Immature natural killer cell (primary cell): ENCODE measurements around the gene ACAN. TPM values are rescaled to one million over a fixed set of nuclear protein-coding genes. Genes with fewer than 3 reads are reported as not detected.

Experiments
- DNase-seq, 3 donors: peaks; one replicate each; pipeline ENCODE4 v3.0.0; 2022; ENCODE audit warnings: mixed read lengths in 1 of 3
- H3K27ac Mint-ChIP-seq, 6 donors: one replicate each; pipeline ENCODE4 v1.8.0; 2020; ENCODE audit warnings: mixed read lengths in 6 of 6, mild to moderate bottlenecking in 5 of 6, inconsistent platforms in 4 of 6, moderate library complexity in 3 of 6
- H3K27me3 Mint-ChIP-seq, 3 donors: one replicate each; pipeline ENCODE4 v1.8.0; 2020 to 2021; ENCODE audit warnings: low read depth in 3 of 3, mild to moderate bottlenecking in 3 of 3, mixed read lengths in 3 of 3, moderate library complexity in 3 of 3, inconsistent platforms in 1 of 3
- H3K36me3 Mint-ChIP-seq, 3 donors: one replicate each; pipeline ENCODE4 v1.8.0; 2020; ENCODE audit warnings: mixed read lengths in 3 of 3, inconsistent platforms in 2 of 3, mild to moderate bottlenecking in 2 of 3
- H3K4me1 Mint-ChIP-seq, 2 donors: one replicate each; pipeline ENCODE4 v1.8.0; 2020; ENCODE audit warnings: inconsistent platforms in 2 of 2, mild to moderate bottlenecking in 2 of 2, mixed read lengths in 2 of 2, moderate library complexity in 1 of 2
- H3K4me3 Mint-ChIP-seq, 5 donors: one replicate each; pipeline ENCODE4 v1.8.0; 2020; ENCODE audit warnings: mild to moderate bottlenecking in 5 of 5, mixed read lengths in 5 of 5, inconsistent platforms in 3 of 5, moderate library complexity in 3 of 5
- H3K9me3 Mint-ChIP-seq, 6 donors: one replicate each; pipeline ENCODE4 v1.8.0; 2020; ENCODE audit warnings: mild to moderate bottlenecking in 6 of 6, mixed read lengths in 6 of 6, inconsistent platforms in 4 of 6, moderate library complexity in 3 of 6
- polyA plus RNA-seq, 3 donors: library from polyadenylated mRNA; unstranded; fragments of 300-500 nt; fragmentation: Illumina TruSeq; gene quantifications; one replicate each; pipeline ENCODE4 v1.2.3, GENCODE V29; 2021

ACAN gene
- polyA plus RNA-seq, 3 donors from 2014 or later = not detected

DNA sequence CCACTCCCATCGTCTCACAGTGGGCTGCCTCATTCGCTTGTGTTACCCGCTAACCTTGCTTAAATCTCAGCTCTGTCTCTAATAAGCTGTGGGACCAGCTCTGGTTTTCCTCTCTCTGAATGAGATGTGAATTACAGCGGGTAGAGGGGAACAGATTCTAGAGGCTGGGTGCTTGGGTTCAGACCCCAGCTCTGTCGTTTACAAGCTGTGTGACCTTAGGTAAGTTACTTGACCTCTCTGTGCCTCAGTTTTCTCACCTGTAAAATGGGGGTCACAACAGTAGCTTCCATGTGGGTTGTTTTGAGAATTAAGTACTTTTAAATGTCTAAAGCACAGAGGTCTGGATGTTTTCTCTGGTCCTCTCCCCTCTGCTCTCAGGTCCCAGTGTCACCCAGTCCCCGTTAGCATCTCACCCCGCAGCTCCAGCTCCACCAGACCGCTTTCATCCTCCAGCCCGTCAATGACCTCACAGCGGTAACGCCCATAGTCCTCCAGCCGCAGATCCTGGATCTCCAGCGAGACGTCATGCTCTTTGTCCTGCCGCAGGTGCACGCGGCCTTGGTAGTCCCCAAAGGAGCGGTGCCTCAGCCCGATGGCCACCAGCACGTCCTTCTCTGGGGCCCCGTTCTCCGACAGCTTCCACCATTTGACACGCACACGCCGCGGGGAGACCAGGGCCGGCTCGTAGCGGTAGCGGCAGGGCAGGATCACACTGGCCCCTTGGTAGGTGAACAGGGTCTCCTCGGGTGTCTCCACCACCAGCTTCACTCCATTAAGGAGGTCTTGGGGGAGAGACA lies 77.9 kb downstream of the ACAN start:
- Mint-ChIP-seq H3K27me3 (peaks cover 0 to 2% (median 2%) of the 10 kb centered on the region in 3 donors), H3K36me3 (peaks cover 0 to 7% (median 0%) of the 10 kb centered on the region in 3 donors), H3K4me3 (no peak overlapping the region), H3K9me3 (no peaks in the 10 kb centered on the region), H3K4me1 (no peaks in the 10 kb centered on the region), H3K27ac (no peak overlapping the region)
- no peak for DNase-seq

DNA sequence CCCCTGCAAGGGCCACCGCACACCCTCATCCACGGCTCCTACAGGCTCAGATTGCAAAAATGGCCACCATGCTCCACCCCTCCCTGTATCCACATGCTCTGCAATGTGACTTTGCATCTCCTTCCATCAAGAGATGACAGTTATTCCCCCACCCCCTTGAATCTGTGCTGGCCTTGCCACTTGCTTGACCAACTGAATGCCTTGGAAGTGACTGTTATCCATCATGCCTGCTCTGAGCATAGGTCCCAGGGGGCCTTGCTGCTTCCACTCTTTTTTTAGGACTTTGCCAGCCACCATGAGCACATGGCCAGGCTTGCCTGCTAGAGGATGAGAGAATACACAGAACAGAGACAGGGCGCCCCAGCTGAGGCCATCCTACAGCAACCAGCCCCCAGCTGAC lies 78.5 kb downstream of the ACAN start:
- no peaks in the 10 kb centered on the region for H3K9me3 Mint-ChIP-seq
- H3K4me1 Mint-ChIP-seq = no peaks in the 10 kb centered on the region
- H3K27ac Mint-ChIP-seq = no peak overlapping the region
- no peak overlapping the region for H3K4me3 Mint-ChIP-seq
- no peak for DNase-seq
- peaks cover 0 to 7% (median 0%) of the 10 kb centered on the region in 3 donors for H3K36me3 Mint-ChIP-seq
- H3K27me3 Mint-ChIP-seq = peaks cover 0 to 2% (median 2%) of the 10 kb centered on the region in 3 donors

DNA sequence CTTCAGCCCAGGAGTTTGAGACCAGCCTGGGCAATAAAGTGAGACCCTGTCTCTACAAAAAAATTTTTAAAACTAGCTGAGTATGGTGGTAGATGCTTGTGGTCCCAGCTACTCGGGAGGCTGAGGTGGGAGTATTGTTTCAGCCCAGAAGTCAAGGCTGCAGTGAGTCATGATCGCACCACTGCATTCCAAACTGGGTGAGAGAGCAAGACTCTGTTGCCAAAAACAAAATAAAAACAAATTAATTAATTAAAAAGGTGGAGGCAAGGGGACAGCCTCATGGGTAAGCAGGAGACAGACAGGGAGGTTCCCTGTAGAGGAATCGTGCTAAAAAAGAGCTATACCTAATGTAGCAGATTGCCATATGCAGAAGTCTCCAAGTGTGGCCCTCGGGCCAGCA lies 79.5 kb downstream of the ACAN start:
- DNase-seq = no peak
- H3K4me1 Mint-ChIP-seq = no peaks in the 10 kb centered on the region
- peaks cover 0 to 7% (median 0%) of the 10 kb centered on the region in 3 donors for H3K36me3 Mint-ChIP-seq
- peaks cover 0 to 2% (median 2%) of the 10 kb centered on the region in 3 donors for H3K27me3 Mint-ChIP-seq
- H3K4me3 Mint-ChIP-seq = no peak overlapping the region
- no peaks in the 10 kb centered on the region for H3K9me3 Mint-ChIP-seq
- no peak overlapping the region for H3K27ac Mint-ChIP-seq

DNA sequence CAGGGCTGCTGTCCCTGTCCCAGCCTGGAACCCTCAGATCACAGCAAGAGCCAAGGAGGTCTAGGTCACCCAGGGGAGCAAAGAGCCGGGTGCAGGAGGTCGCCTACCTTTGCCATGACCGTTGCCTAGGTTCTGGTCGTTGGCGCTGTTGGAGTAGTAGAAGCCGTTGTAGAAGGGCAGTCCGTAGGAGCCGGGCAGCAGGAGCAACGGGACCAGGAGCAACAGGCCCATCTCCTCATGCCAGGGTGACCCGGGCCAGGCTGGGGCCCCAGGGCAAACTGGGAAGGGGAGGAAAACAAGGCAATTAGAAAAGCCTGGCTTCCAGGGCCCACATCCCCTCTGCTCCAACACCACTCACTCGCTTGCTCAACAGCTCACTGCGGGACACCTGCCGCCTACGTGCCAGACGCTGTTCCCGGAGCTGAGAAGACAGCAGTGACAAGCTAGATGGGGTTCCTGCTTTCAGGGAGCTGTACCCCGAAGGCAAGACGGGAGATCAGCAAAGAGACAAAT lies 83.9 kb downstream of the ACAN start:
- Mint-ChIP-seq H3K27ac (no peak overlapping the region), H3K4me1 (no peaks in the 10 kb centered on the region), H3K36me3 (peaks cover 0 to 7% (median 0%) of the 10 kb centered on the region in 3 donors), H3K4me3 (no peak overlapping the region), H3K27me3 (peaks cover 0 to 2% (median 0%) of the 10 kb centered on the region in 3 donors), H3K9me3 (no peaks in the 10 kb centered on the region)
- no peak for DNase-seq

DNA sequence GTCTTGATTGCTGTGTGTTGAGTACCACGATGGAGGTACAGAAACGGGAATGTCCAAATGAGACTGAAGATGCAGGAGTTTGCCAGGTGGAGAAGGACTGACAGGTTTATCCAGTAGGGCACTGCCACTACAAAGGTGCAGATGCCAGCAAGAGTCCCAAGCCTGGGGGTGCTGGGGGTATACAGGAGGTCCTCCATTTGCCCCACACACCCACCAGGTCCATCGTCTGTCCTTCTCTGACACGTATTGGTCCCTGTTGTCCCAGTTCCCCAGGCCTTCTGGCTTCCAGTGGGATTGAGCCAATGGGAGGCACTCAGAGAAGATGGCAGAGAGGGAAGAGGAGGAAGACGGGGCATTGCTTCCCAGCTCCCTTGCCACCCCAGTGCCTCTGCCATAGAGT lies 85.5 kb downstream of the ACAN start:
- no peaks in the 10 kb centered on the region for H3K9me3 Mint-ChIP-seq
- peaks cover 0 to under 1% of the 10 kb centered on the region in 2 donors for H3K4me1 Mint-ChIP-seq
- no peak overlapping the region for H3K27ac Mint-ChIP-seq
- no peak overlapping the region for H3K4me3 Mint-ChIP-seq
- H3K27me3 Mint-ChIP-seq = peaks cover 3 to 7% (median 5%) of the 10 kb centered on the region in 3 donors
- peaks cover 0 to 7% (median 0%) of the 10 kb centered on the region in 3 donors for H3K36me3 Mint-ChIP-seq
- DNase-seq = no peak

DNA sequence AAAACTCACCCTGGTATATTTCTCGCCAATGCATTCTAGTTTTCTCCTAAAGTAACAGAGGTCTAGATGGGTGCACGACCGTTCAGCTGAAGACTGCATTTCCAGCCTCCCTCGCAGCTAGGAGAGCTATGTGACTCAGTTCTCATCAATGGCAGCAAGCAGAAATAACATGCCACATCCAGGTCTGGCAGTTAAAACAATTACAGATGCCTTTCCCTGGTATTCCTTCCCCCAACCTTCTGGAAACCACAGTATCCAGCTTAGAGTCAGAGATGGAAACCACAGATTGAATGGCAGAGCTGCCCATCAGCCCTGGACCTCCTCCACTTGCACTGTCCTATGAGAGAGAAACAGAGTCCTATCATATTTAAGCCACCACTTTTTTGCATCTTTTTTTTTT lies 87.3 kb downstream of the ACAN start:
- no peaks in the 10 kb centered on the region for H3K9me3 Mint-ChIP-seq
- peaks cover 10% of the 10 kb centered on the region in 2 donors for H3K4me1 Mint-ChIP-seq
- no peak overlapping the region for H3K4me3 Mint-ChIP-seq
- no peak overlapping the region for H3K27ac Mint-ChIP-seq
- peaks cover 3 to 14% (median 5%) of the 10 kb centered on the region in 3 donors for H3K27me3 Mint-ChIP-seq
- no peaks in the 10 kb centered on the region for H3K36me3 Mint-ChIP-seq
- no peak for DNase-seq

DNA sequence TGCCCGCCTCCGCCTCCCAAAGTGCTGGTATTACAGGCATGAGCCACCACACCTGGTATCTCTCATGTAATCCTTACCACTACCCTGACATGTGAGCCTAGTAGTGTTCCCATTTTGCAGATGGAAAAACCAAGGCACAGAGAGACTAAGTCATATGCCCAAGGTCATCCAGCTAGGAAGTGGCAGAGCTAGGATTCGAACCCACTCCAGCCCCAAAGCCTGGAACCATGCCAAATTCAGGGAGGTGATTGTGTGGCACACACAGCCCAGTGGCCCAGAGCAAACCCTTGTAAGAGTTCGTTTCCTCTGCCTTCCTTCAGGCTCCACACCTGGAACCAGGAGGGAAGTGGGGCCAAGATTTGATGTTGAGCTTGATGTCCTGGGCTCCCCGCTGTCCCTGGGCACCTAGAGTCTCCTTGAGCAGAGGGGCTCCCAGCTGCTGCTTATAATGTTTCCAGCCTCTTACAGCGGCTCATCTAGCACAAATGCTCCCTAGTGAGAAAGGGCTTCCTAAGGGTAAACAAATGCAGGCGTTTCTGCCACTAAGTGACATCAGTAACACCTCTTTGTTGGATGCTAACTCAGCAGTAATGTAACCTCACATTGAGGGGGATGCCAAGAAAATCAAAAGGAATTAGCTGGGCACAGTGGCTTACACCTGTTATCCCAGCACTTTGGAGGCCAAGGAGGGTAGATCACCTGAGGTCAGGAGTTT lies 88.5 kb downstream of the ACAN start:
- Mint-ChIP-seq H3K27ac (no peak overlapping the region), H3K4me1 (peaks cover 13% of the 10 kb centered on the region in 2 donors), H3K36me3 (no peaks in the 10 kb centered on the region), H3K27me3 (peaks cover 3 to 14% (median 6%) of the 10 kb centered on the region in 3 donors), H3K4me3 (no peak overlapping the region), H3K9me3 (no peaks in the 10 kb centered on the region)
- DNase-seq = no peak

DNA sequence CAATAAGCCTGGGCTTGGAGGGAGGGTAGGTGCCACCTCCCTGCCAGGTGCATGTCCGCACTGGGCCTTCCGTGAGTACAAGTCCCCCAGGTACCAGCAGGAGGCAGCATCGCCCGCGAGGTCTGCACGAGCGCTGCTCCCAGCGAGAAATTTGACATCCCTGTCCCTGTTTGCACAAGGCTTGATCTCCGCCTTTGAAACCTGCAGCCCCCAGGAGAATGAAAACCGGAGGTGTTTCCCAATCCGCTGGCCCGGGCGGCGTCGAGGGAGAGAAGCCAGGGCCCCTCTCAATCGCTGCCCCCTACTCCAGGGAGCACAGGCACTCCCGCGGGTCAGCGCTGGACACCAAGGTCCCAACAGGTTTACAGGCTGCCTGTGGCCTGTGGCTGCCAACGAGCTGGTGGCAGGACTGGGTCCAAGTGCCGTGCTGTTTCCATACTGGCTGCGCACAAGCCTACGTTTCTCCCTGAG lies 91.1 kb downstream of the ACAN start:
- peak; percentile 29 to 48 (median 46) for DNase-seq
- H3K4me3 Mint-ChIP-seq = peak overlapping the region; percentile 74 to 84 (median 81)
- H3K4me1 Mint-ChIP-seq = peaks cover 13% of the 10 kb centered on the region in 2 donors
- peaks cover 6 to 12% (median 7%) of the 10 kb centered on the region in 3 donors for H3K27me3 Mint-ChIP-seq
- H3K9me3 Mint-ChIP-seq = no peaks in the 10 kb centered on the region
- peak overlapping the region in 3 of 6 donors; percentile 28 to 66 (median 64) for H3K27ac Mint-ChIP-seq
- H3K36me3 Mint-ChIP-seq = no peaks in the 10 kb centered on the region

DNA sequence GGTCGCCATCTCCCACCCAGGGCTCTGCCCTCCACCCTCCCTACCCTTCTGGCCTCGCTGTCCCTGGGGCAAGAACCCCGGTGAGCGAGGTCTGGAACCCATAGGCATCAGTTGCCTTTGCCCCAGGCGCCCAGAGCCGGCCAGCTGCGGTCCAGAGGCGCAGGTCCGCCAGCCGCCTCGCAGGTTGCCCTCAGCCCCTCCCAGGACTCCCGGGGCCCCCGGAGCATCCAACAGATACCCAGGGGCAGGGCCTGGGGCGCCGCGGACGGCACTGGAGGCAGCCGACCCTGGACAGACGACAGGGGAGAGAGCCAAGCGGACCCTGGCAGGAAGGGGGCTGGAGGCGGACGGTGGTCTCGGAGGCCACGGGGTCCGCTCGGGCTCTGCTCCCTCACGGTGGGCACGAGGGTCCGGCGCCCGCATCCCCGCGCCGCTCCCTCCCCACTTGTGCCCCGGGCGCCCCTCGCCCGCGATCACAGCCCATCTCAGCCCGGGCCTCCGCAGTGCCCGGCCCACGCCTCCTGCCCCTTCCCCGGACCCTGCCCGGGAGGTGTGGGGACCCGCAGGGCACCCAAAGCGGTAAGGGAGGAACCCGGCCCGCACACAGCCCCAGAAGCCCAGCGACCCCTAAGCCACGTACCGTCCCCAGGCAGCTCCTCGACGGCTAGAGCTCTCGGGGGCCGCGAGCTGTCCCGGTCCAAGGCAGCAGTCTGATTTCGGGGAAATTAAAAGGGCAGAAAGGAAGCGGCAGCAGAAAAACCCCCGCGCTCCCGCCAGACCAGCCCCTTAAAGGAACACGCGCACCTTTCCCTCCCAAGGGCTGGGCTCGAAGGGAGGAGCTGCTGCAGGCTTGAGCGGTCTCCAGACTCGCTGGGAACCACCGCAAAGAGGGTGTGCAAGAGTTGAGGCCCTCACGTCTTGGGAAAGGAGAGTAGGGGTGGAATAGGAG lies 91.9 kb downstream of the ACAN start, which contains the start of gene HAPLN3:
Gene HAPLN3, minus strand, starts transcription at position 726 of the 949 bp plus-strand sequence. CDS start 8,246 bp downstream, outside the sequence.
- DNase-seq = peak in 1 of 3 donors; percentile 28
- H3K27me3 Mint-ChIP-seq = peaks cover 6 to 12% (median 7%) of the 10 kb centered on the region in 3 donors
- peaks cover 13% of the 10 kb centered on the region in 2 donors for H3K4me1 Mint-ChIP-seq
- H3K36me3 Mint-ChIP-seq = no peaks in the 10 kb centered on the region
- no peaks in the 10 kb centered on the region for H3K9me3 Mint-ChIP-seq
- peak within 1 kb of the TSS in 3 of 6 donors; percentile 28 to 66 (median 64) for H3K27ac Mint-ChIP-seq
- H3K4me3 Mint-ChIP-seq = peak within 1 kb of the TSS; percentile 74 to 85 (median 81)

DNA sequence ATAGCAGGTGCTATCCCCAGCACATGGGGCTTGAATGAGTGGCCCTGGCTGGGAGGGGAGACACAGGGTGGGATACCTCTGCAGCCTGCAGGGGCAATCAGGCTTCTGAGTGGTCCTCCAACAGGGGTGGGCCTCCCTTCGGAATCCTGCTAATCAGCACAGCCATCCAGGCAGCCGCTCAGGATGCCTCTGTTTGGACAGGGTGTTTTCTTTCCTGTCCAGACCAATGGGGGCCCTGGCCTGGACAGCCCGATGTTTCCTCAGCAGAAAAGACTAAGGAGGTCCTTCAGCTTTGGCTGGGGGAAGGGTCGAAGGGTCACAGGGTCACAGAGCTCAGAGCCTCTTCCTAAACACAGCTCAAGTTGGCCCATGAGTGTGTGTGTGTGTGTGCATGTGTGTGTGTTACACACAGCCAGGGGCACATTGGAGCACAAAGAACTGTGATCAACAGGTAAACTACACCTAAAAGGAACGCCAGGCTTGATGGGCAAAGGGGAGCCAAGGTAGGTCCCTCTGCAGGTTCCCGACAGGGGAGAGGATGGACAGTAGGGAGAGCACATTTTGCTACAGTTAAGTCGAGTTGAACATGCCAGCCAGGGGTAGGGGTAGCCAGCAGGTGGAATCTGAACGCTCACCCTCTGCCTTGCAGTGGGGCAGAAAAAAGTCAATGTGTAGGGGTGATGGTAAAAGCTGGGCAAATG lies 93.2 kb downstream of the ACAN start:
- no peaks in the 10 kb centered on the region for H3K9me3 Mint-ChIP-seq
- DNase-seq = no peak
- peaks cover 13% of the 10 kb centered on the region in 2 donors for H3K4me1 Mint-ChIP-seq
- no peak overlapping the region for H3K27ac Mint-ChIP-seq
- peak overlapping the region in 1 of 5 donors; percentile 33 for H3K4me3 Mint-ChIP-seq
- peaks cover 0 to 8% (median 4%) of the 10 kb centered on the region in 3 donors for H3K36me3 Mint-ChIP-seq
- peaks cover 7 to 12% (median 7%) of the 10 kb centered on the region in 3 donors for H3K27me3 Mint-ChIP-seq

DNA sequence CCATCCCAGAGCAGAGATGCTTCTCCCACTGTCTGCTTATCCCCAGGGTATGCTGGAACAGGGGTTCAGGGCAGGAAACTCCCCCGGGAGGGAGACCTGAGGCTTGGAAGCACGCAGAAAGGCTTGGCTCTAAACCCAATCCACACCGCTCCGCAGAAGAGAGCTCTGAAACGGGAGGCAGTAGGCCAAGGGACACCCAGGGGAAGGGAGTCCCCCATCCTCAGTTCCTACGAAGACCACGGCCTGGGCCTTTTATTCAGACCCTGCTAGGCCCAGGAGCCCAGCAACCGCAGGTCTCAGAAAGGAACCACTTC lies 93.9 kb downstream of the ACAN start:
- Mint-ChIP-seq H3K27me3 (peaks cover 7 to 12% (median 9%) of the 10 kb centered on the region in 3 donors), H3K27ac (no peak overlapping the region), H3K36me3 (peaks cover 0 to 11% (median 7%) of the 10 kb centered on the region in 3 donors), H3K4me1 (peaks cover 13% of the 10 kb centered on the region in 2 donors), H3K4me3 (no peak overlapping the region), H3K9me3 (no peaks in the 10 kb centered on the region)
- no peak for DNase-seq

DNA sequence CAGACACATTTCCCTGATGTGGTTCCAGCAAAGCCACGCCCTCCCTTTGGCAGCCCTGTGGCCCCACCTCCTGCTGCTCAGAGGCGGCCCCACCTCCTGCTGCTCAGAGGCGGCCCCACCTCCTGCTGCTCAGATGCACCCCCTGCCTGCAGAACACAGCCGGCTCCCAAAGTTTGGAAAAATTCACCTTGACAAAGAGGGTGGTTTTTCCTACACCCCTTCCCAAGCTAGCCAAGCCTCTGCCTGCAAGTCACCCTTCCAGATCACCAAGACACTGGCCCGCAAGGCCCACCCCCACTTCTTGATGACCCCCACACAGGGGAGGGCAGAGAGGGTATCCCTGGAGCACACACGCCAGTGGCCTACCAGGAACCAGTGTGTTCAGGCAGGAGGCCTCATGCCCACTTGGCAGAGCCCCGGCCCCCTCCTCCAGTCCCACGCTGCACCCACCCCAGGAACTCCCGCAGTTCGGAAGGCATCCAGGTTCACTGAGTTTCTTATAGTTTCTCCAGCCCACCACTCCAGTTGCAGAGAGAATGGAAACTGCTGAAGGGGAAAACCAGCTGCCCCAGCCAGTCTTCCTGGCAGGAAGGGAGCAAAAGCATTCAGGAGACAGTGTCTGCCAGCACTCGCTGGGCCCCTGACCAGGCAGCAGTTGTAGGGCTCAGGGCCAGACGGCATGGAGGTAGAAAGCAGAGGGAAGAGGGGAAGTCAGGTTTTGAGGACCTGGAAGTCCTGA lies 94.4 kb downstream of the ACAN start:
- Mint-ChIP-seq H3K4me3 (no peak overlapping the region), H3K4me1 (peaks cover 13% of the 10 kb centered on the region in 2 donors), H3K36me3 (peaks cover 0 to 12% (median 8%) of the 10 kb centered on the region in 3 donors), H3K27ac (no peak overlapping the region), H3K9me3 (no peaks in the 10 kb centered on the region), H3K27me3 (peaks cover 6 to 12% (median 9%) of the 10 kb centered on the region in 3 donors)
- DNase-seq = peak; percentile 5 to 43 (median 22)
